Fibroblast of skin of right quadriceps (primary cell): ENCODE data around the gene ASXL1.
"Not testable (repeated sequence)": the region's sequence is repeated elsewhere in the genome, so short reads cannot be mapped to it uniquely, and the experiment has no call there.

Experiments used
- DNase-seq: peaks from one replicate; pipeline ENCODE4 v3.0.0-alpha.2; 2013

The ASXL1 gene

GRCh38 chr20:32455171-32455900, 97.2 kb downstream of the ASXL1 start:
- DNase-seq: no peak

- no peak for DNase-seq
Observed at GRCh38 chr20:32455901-32456701, 98.0 kb downstream of the ASXL1 start.

- DNase-seq: peak; percentile 46
Observed at GRCh38 chr20:32456869-32457478, 98.8 kb downstream of the ASXL1 start.

GRCh38 chr20:32457479-32457986, 99.4 kb downstream of the ASXL1 start:
- DNase-seq: peak; percentile 55

GRCh38 chr20:32458061-32458836, 100.1 kb downstream of the ASXL1 start:
- DNase-seq: no peak

- no peak for DNase-seq
Observed at GRCh38 chr20:32458837-32459220, 100.7 kb downstream of the ASXL1 start.

GRCh38 chr20:32460231-32460630, 102.1 kb downstream of the ASXL1 start:
- no peak for DNase-seq

- DNase-seq: no peak
Observed at GRCh38 chr20:32460683-32461320, 102.7 kb downstream of the ASXL1 start.

GRCh38 chr20:32461836-32462600, 103.9 kb downstream of the ASXL1 start:
- no peak for DNase-seq

- DNase-seq: no peak
Observed at GRCh38 chr20:32462900-32463641, 104.9 kb downstream of the ASXL1 start.

- no peak for DNase-seq
Observed at GRCh38 chr20:32463642-32464400, 105.7 kb downstream of the ASXL1 start.

- DNase-seq: no peak
Observed at GRCh38 chr20:32464401-32465091, 106.4 kb downstream of the ASXL1 start.

- peak; percentile 38 for DNase-seq
Observed at GRCh38 chr20:32465092-32465900, 107.2 kb downstream of the ASXL1 start.

- not testable (repeated sequence) for DNase-seq
Observed at GRCh38 chr20:32465901-32466675, 108.0 kb downstream of the ASXL1 start.

GRCh38 chr20:32466739-32467505, 108.8 kb downstream of the ASXL1 start:
- DNase-seq: no peak

- DNase-seq: no peak
Observed at GRCh38 chr20:32467506-32468312, 109.6 kb downstream of the ASXL1 start.
